ENCODE measurements around the gene EXOSC7. TPM values are rescaled to one million over a fixed set of nuclear protein-coding genes. Genes with fewer than 3 reads are reported as not detected.

Gene EXOSC7
- total RNA-seq, 2 donors from 2014 or later: 61.2 to 69.4 TPM

DNA sequence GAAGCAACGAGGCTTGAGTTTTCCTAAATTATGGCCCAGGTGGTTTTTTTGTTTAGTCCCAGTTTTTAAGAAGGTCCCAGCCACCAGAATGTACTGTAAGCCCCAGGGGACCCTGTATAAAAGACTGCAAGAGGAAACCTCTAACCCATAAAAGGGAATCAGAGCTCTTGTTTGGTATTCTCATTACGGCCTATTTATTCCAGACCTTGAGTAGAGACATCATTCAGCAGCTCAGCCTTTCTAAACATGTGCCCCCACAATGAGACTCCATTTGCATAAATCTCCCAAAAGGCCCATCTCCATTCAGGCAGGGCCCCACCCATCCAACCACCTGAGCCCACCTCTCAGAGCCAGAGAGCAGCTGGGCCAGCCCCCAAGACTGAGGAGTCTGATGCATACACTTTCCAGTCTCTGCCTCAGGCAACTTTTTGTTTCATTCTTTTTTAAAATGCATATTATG is 25.7 kb upstream of the EXOSC7 start:
- no peaks in the 10 kb centered on the region for H3K9me3 Mint-ChIP-seq
- Histone ChIP-seq H3K27me3 (ENCODE audit: control insufficient read depth, insufficient read depth, low read length, poor library complexity, severe bottlenecking) (no peaks in the 10 kb centered on the region), H3K4me1 (ENCODE audit: control insufficient read depth, insufficient read depth, low read length) (no peaks in the 10 kb centered on the region), H3K9ac (ENCODE audit: extremely low read depth, low read length, poor library complexity, severe bottlenecking) (no peak overlapping the region), H3K36me3 (ENCODE audit: control insufficient read depth, insufficient read depth, low read length) (peaks cover 25% of the 10 kb centered on the region), H3K9me3 (ENCODE audit: control insufficient read depth, low read length) (no peaks in the 10 kb centered on the region), H3K27ac (ENCODE audit: low read depth, low read length) (peak overlapping the region; percentile 21), H3K4me3 (ENCODE audit: low read length) (no peak overlapping the region)
- TF ChIP-seq, protein P1, sequence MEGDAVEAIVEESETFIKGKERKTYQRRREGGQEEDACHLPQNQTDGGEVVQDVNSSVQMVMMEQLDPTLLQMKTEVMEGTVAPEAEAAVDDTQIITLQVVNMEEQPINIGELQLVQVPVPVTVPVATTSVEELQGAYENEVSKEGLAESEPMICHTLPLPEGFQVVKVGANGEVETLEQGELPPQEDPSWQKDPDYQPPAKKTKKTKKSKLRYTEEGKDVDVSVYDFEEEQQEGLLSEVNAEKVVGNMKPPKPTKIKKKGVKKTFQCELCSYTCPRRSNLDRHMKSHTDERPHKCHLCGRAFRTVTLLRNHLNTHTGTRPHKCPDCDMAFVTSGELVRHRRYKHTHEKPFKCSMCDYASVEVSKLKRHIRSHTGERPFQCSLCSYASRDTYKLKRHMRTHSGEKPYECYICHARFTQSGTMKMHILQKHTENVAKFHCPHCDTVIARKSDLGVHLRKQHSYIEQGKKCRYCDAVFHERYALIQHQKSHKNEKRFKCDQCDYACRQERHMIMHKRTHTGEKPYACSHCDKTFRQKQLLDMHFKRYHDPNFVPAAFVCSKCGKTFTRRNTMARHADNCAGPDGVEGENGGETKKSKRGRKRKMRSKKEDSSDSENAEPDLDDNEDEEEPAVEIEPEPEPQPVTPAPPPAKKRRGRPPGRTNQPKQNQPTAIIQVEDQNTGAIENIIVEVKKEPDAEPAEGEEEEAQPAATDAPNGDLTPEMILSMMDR (conservative IDR thresholded peaks at IDR 0.05): no peak
- peaks cover 4% of the 10 kb centered on the region for H3K4me1 Mint-ChIP-seq
- H3K27ac Mint-ChIP-seq: no peak overlapping the region
- no peaks in the 10 kb centered on the region for H3K27me3 Mint-ChIP-seq (ENCODE audit: insufficient read depth)
- DNase-seq: no peak
- H3K4me3 Mint-ChIP-seq: no peak overlapping the region
- peaks cover 6% of the 10 kb centered on the region for H3K36me3 Mint-ChIP-seq (ENCODE audit: low read depth)
- WGBS, 2 experiments (ENCODE audit: insufficient coverage in 1 of 2, insufficient read length in 1 of 2): 91 to 100% methylated on average over 1 to 2 of the region's 2 CpGs

DNA sequence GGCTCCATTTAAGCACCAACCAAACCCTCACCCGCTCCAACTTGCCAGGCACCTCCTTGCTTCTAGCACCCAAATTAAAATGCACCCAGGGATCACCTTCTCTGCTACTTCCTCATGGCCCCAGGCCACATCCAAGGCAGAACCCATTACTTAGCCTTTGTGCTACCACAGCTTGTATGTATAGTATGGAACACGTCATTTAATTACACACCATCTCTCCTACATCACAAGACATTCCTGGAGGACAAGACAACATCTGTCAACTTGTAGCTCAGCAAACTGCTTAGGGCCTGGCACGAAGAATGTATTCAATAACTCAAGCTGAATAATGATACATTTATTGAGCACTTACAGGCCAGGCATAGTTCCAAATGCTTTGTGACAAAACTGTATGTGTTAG is 23.4 kb upstream of the EXOSC7 start:
- Histone ChIP-seq H3K27me3 (ENCODE audit: control insufficient read depth, insufficient read depth, low read length, poor library complexity, severe bottlenecking) (no peaks in the 10 kb centered on the region), H3K9ac (ENCODE audit: extremely low read depth, low read length, poor library complexity, severe bottlenecking) (no peak overlapping the region), H3K9me3 (ENCODE audit: control insufficient read depth, low read length) (no peaks in the 10 kb centered on the region), H3K4me1 (ENCODE audit: control insufficient read depth, insufficient read depth, low read length) (no peaks in the 10 kb centered on the region), H3K36me3 (ENCODE audit: control insufficient read depth, insufficient read depth, low read length) (peaks cover 10% of the 10 kb centered on the region), H3K4me3 (ENCODE audit: low read length) (no peak overlapping the region), H3K27ac (ENCODE audit: low read depth, low read length) (no peak overlapping the region)
- TF ChIP-seq, protein P1 (conservative IDR thresholded peaks at IDR 0.05): no peak
- no peak for DNase-seq
- 97 to 100% methylated on average over 2 to 3 of the region's 3 CpGs for WGBS, 2 experiments (ENCODE audit: insufficient coverage in 1 of 2, insufficient read length in 1 of 2)
- H3K9me3 Mint-ChIP-seq: no peaks in the 10 kb centered on the region
- peaks cover 4% of the 10 kb centered on the region for H3K4me1 Mint-ChIP-seq
- H3K27me3 Mint-ChIP-seq (ENCODE audit: insufficient read depth): no peaks in the 10 kb centered on the region
- H3K4me3 Mint-ChIP-seq: no peak overlapping the region
- no peaks in the 10 kb centered on the region for H3K36me3 Mint-ChIP-seq (ENCODE audit: low read depth)
- H3K27ac Mint-ChIP-seq: peak overlapping the region; percentile 36

DNA sequence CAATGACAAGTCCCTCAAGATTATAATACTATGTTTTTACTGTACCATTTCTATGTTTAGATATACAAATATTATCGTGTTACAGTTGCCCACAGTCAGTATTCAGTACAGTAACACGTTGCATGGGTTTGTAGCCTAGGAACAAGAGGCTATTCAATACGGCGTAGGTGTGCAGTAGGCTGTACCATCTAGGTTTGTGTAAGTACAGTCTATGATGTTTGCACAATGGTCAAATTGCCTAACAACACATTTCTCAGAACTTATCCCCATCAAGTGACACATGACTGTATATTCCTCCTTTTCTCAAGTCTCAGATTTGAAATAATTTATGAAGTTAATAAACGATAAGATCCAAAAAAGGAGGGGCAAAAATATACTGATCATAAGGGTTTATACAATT is 21.7 kb upstream of the EXOSC7 start:
- H3K36me3 Mint-ChIP-seq (ENCODE audit: low read depth): peaks cover 12% of the 10 kb centered on the region
- H3K27me3 Mint-ChIP-seq (ENCODE audit: insufficient read depth): no peaks in the 10 kb centered on the region
- TF ChIP-seq, protein P1 (conservative IDR thresholded peaks at IDR 0.05): no peak
- no peak for DNase-seq
- Histone ChIP-seq H3K9ac (ENCODE audit: extremely low read depth, low read length, poor library complexity, severe bottlenecking) (no peak overlapping the region), H3K27me3 (ENCODE audit: control insufficient read depth, insufficient read depth, low read length, poor library complexity, severe bottlenecking) (no peaks in the 10 kb centered on the region), H3K27ac (ENCODE audit: low read depth, low read length) (no peak overlapping the region), H3K36me3 (ENCODE audit: control insufficient read depth, insufficient read depth, low read length) (peaks cover 25% of the 10 kb centered on the region), H3K4me3 (ENCODE audit: low read length) (no peak overlapping the region), H3K9me3 (ENCODE audit: control insufficient read depth, low read length) (no peaks in the 10 kb centered on the region), H3K4me1 (ENCODE audit: control insufficient read depth, insufficient read depth, low read length) (no peaks in the 10 kb centered on the region)
- peaks cover 4% of the 10 kb centered on the region for H3K4me1 Mint-ChIP-seq
- WGBS, 2 experiments (ENCODE audit: insufficient coverage in 1 of 2, insufficient read length in 1 of 2): 94% methylated on average over 3 to 5 of the region's 5 CpGs
- H3K9me3 Mint-ChIP-seq: no peaks in the 10 kb centered on the region
- no peak overlapping the region for H3K4me3 Mint-ChIP-seq
- no peak overlapping the region for H3K27ac Mint-ChIP-seq

Measured in endodermal cell (in vitro differentiated cells).